ENCODE data around the gene PHETA1. TPM values are rescaled to one million over a fixed set of nuclear protein-coding genes. Genes with fewer than 3 reads are reported as not detected.
A peak's percentile ranks its signal among the peaks of the same experiment; 100 is the strongest.

Gene PHETA1
- total and polyA plus RNA-seq, 2 donors (not counting 3 experiments of a cell fraction or from before 2014, with no cell fraction given) = 10.6 to 20.0 TPM

GRCh38 chr12:111314953-111315539, 53.8 kb downstream of the PHETA1 start:
- CTCF ChIA-PET = interaction anchor here (0.6 to 1.4 kb wide), 10 partner anchors 13 to 384 kb away, joined by 3 to 6 read pairs (median 3); partner anchors contain the start of gene SH2B3
- H3K4me3 ChIP-seq (replicated peaks in 1 of 3; ENCODE audit: insufficient read depth in 1 of 3, low read depth in 1 of 3, low read length in 3 of 3) = no peak overlapping the region
- H3K4me1 ChIP-seq (ENCODE audit: control insufficient read depth, extremely low read depth, insufficient read depth, low read length) = peaks cover 7% of the 10 kb centered on the region
- no peak overlapping the region for H3K9ac ChIP-seq (replicated peaks; ENCODE audit: extremely low read depth, insufficient read depth, low read length)
- peak; percentile 54 for TF ChIP-seq FOS (IDR thresholded peaks at IDR 0.05; ENCODE audit: borderline replicate concordance, insufficient read depth, low read length)
- peak; percentile 17 for TF ChIP-seq JUN (IDR thresholded peaks at IDR 0.05; ENCODE audit: borderline replicate concordance, insufficient read depth, insufficient read length, low read depth)
- TF ChIP-seq POLR2AphosphoS5 (IDR thresholded peaks at IDR 0.05; ENCODE audit: insufficient read depth, low read depth, low read length) = no peak
- H3K36me3 ChIP-seq (ENCODE audit: control insufficient read depth in 2 of 2, extremely low read depth in 1 of 2, insufficient read depth in 2 of 2, low read length in 2 of 2) = no peaks in the 10 kb centered on the region
- peak overlapping the region; percentile 5 for H3K4me2 ChIP-seq (ENCODE audit: insufficient read depth, low read length)
- intact Hi-C loops (cut with micrococcal nuclease) (loop anchor here (1.0 kb wide), 2 partner anchors 136 to 421 kb away; no protein-coding TSS in a partner anchor), dilution Hi-C loops (cut with MboI; ENCODE audit: extremely low pct_ligation_motif_present, low sequenced_read_pairs) (no loop called here)
- H4K20me1 ChIP-seq (replicated peaks; ENCODE audit: control insufficient read depth, extremely low read depth, insufficient read depth, low read length) = no peaks in the 10 kb centered on the region
- H3K27ac ChIP-seq (ENCODE audit: insufficient read depth, low read depth, low read length) = peak overlapping the region; percentile 10
- no peaks in the 10 kb centered on the region for H3K9me3 ChIP-seq (replicated peaks; ENCODE audit: control insufficient read depth, insufficient read depth, low read length)
- DNase-seq (ENCODE audit: low read depth, low spot score) = peak; percentile 56
- no peaks in the 10 kb centered on the region for H3K9me1 ChIP-seq (replicated peaks; ENCODE audit: control insufficient read depth, extremely low read depth, insufficient read depth, low read length)
- POLR2A ChIA-PET = no interaction called here
- H2AFZ ChIP-seq (ENCODE audit: low read depth, low read length) = peak overlapping the region; percentile 8
- H3K79me2 ChIP-seq (ENCODE audit: control insufficient read depth, insufficient read depth, low read length) = no peaks in the 10 kb centered on the region
- BruUV-seq (replicated peaks) = no TSS peak
- peak; percentile 70 for FAIRE-seq
- no peaks in the 10 kb centered on the region for H3K27me3 ChIP-seq (ENCODE audit: control insufficient read depth in 2 of 2, insufficient read depth in 2 of 2, low read length in 2 of 2)

GRCh38 chr12:111313833-111314259, 55.0 kb downstream of the PHETA1 start:
- H2AFZ ChIP-seq (ENCODE audit: low read depth, low read length) = no peak overlapping the region
- no peak overlapping the region for H3K27ac ChIP-seq (ENCODE audit: insufficient read depth, low read depth, low read length)
- no peak overlapping the region for H3K4me3 ChIP-seq (replicated peaks in 1 of 3; ENCODE audit: insufficient read depth in 1 of 3, low read depth in 1 of 3, low read length in 3 of 3)
- no peaks in the 10 kb centered on the region for H3K9me3 ChIP-seq (replicated peaks; ENCODE audit: control insufficient read depth, insufficient read depth, low read length)
- no TSS peak for BruUV-seq (replicated peaks)
- intact Hi-C loops (cut with micrococcal nuclease) (loop anchor here (1.0 kb wide), 4 partner anchors 46 to 420 kb away; no protein-coding TSS in a partner anchor), dilution Hi-C loops (cut with MboI; ENCODE audit: extremely low pct_ligation_motif_present, low sequenced_read_pairs) (no loop called here)
- no peaks in the 10 kb centered on the region for H3K79me2 ChIP-seq (ENCODE audit: control insufficient read depth, insufficient read depth, low read length)
- no peaks in the 10 kb centered on the region for H3K27me3 ChIP-seq (ENCODE audit: control insufficient read depth in 2 of 2, insufficient read depth in 2 of 2, low read length in 2 of 2)
- H3K36me3 ChIP-seq (ENCODE audit: control insufficient read depth in 2 of 2, extremely low read depth in 1 of 2, insufficient read depth in 2 of 2, low read length in 2 of 2) = no peaks in the 10 kb centered on the region
- ChIA-PET CTCF (interaction anchor here (1.0 to 1.4 kb wide), 7 partner anchors 14 to 382 kb away, joined by 3 to 6 read pairs (median 3); no protein-coding TSS in a partner anchor), POLR2A (no interaction called here)
- DNase-seq (ENCODE audit: low read depth, low spot score) (peak; percentile 71), FAIRE-seq (peak; percentile 87)
- H3K4me2 ChIP-seq (ENCODE audit: insufficient read depth, low read length) = no peak overlapping the region
- H3K9ac ChIP-seq (replicated peaks; ENCODE audit: extremely low read depth, insufficient read depth, low read length) = no peak overlapping the region
- no peaks in the 10 kb centered on the region for H3K9me1 ChIP-seq (replicated peaks; ENCODE audit: control insufficient read depth, extremely low read depth, insufficient read depth, low read length)
- peaks cover 7% of the 10 kb centered on the region for H3K4me1 ChIP-seq (ENCODE audit: control insufficient read depth, extremely low read depth, insufficient read depth, low read length)
- H4K20me1 ChIP-seq (replicated peaks; ENCODE audit: control insufficient read depth, extremely low read depth, insufficient read depth, low read length) = no peaks in the 10 kb centered on the region
- TF ChIP-seq CTCF (IDR thresholded peaks at IDR 0.05; ENCODE audit: extremely low read depth in 1 of 2, insufficient read depth in 1 of 2, low read depth in 1 of 2, low read length in 2 of 2) (peak; percentile 94 to 96), POLR2A (IDR thresholded peaks at IDR 0.05; ENCODE audit: low read depth, low read length) (no peak)

Data from endothelial cell of umbilical vein (primary cell).